DMS79 treated with DMSO at 0.1 percent for 48 hours (cell line): ENCODE results near the gene ENOX1.

Experiments used
- DNase-seq: peaks from one replicate; lab custom pipeline; 2025; lab: John Stamatoyannopoulos, UW

ENOX1 gene

GRCh38 chr13:43785650-43786471 is 911 bp downstream of the ENOX1 start:
- peak; percentile 75 for DNase-seq

DNA sequence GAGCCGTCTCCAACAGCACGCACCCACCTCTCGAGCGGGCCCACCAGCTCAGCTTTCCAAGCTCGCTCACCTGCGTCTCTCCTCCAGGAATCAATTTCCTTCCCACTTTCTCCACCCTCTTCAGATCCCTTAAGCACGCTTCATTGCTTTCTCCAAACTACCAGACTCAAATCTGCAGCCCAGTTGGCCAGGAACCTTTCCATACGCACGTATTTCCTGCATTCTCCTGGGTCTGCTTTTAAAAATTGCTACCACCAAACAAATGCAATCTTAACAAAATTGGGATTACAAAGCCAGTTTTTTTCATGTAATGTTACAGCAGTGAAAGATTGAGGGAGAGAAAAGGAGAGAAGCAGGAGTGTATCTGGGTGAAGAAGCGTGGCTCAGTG is 1.5 kb downstream of the ENOX1 start:
- peak; percentile 72 for DNase-seq

DNA sequence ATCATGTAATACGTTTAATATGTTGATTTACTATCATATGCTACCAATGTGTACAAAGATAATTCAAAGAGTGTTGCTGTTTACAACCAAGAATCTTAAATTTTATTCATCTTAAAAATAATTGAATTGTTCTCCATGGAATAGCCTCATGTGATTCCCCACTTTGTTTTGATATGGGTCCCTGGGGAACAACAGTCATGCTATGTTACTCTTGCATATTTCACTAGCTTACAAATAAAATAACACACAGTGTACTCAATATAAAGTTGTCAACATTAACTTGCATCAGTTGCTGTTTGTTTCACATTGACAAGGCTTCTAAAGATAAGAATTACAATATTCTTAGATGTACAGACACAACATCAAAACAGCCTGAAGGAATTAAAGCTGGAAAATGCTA is 2.3 kb downstream of the ENOX1 start:
- DNase-seq = peak; percentile 42

DNA sequence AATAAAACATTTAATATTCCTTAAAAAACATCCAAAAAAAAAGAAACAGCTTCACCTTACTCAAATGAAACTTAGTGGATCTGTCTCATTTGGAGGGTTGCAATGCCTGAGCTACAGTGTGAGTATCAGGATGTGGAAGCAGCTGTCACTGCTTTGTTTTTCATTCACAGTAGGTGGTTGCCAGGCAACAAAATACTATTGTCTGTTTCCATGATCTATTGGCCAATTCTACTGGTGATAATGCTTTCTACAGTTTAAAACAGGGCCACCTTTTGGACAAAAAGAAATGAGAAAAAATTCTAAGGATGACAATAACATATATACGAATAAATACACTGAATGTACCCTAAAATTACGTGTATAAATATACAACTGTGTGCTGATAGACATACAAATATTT is 3.0 kb downstream of the ENOX1 start:
- DNase-seq = peak; percentile 59

GRCh38 chr13:43782686-43783085 is 4.1 kb downstream of the ENOX1 start:
- DNase-seq = no peak

DNA sequence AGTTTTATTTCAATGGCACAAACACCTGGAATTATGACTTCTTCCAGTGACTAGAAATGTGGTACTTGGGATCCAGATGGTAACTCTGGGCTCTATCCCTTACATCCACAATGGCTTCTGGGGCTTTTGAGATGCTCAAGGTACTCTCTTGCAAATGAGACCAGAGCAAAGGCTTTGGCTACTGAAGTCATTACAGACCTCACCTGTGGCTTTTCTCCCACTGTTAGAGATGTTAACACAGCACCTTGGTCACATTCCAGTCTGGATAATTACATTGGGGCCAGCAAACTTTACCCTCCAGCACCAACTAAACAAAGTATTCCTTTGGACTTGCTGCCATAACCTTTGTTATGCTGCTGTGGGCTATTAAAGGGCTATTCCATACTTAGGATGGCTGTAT is 6.1 kb downstream of the ENOX1 start:
- DNase-seq = no peak

DNA sequence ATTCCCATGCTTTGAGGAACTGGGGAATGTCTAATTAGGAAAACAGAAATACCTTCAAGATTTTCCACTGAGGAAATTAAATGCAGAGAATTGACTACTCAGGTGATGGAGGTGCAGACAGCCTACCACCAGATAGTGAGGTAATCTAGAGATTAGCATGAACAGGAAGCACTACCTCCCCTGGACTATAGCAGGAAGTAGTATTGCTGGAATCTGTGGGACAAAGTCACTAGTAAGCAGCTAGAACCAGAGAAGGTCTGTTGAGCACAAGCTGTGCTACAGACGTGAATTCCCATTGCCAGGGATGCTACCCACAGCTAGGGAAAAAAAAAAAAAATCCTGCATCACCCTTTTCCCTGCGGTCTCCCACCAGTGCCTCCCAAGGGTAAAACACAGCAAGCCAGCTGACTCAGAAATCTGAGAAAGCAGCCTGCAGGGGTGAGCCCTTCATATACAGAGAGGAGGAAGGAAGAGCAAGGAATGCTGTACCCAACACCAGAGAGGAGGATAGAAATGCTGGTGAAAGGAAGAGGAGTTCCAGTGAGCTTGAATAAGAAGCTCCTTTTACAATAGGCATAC is 10.2 kb downstream of the ENOX1 start:
- DNase-seq = no peak

DNA sequence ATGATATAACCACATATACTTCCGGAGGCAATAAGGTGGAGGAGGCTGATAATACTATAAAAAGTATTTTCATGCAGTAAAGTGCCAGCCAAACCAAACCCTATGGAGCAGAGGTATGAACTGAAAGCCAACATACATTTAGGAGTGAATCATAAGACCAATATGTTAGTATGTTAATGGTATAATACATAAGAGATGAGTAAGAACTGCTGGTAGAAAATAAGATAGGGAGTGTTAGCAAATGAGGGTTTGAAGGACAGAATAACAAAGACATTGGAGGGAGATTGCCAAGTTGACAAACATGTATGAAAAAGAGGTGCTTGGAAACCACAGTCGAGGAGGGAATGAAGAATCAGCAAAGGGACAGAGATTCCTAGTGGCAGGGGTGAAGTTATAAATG is 10.8 kb downstream of the ENOX1 start:
- no peak for DNase-seq

DNA sequence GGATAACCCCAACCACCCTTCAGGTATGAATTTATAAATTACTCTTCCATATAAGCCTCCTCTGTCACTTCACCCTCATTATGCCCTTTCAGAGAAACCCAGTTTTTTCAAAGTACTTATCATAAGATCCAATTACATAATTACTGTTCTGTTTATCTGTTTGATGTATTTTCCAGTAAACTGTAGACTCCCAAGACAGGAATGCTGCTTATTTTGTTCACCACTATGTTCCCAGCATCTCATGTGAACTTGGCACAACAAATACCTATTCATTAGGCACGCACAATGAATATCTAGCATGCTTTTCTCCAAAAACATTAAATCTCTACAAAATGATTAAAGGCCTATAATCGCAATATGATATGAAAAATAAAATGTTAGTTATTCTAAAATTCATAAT is 13.2 kb downstream of the ENOX1 start:
- DNase-seq = no peak

DNA sequence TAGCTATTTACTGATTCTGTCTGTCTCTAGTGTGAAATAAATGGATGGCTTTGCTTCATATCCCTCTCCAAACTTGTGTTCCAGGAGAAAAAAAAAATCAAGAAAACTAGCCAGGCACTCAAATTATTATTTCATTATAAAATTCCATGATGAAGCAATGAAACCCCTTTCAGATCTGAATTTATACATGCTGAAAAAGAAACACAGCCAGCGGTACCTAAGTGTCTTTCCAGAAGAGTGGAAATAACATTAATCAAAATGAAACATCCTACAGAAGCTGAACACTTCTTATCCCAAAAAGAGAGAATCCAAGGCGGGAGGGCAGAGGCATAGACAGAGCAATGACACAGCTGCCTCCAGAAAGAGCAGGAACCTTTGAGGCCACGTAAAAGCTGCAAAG is 15.9 kb downstream of the ENOX1 start:
- no peak for DNase-seq

DNA sequence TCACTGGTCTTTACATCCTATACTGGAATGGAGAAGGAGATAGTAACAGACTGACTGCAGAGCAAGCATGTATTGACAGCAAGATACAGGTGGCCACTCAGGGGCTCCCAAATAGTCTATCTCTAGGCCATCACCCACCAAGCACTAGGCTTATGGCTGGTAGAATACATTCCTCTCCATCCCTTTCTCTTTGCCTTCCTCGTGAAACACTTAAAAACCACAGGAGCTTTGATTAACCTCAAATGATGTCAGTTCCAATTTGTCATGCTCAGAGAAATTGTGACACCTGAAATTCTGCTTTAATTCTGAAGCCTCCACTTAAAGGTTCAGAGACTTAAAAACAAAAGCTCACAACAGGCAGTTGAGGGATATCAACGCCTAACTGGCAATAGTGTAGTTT is 17.2 kb downstream of the ENOX1 start:
- DNase-seq = peak; percentile 24

DNA sequence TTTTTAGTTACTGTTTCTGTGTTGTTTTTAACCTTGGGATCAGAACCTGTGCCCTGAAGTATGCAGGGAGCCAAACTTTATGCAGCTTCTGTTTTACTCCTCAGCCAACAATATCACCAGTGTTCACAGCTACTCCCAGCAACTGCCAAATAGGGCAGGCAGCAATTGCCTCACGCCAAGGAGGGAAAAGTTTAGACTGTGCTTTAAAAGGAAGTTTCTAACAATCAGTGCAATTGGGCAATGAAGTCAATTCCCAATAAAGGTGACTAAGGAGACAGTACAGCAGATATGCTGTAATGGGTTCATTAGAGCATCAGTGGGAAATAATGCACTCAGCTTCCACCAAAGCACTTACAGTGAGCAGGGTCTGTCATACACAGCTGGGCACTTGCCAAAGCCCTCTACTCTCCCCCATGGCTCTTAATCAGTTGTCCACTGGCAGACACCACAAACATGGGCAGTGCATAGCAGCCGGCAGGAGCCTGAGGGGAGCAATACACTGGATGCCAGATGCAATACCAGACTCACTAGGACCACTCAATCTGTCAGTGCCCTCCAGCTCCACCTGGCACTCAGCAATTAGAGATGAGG is 19.3 kb downstream of the ENOX1 start:
- DNase-seq = peak; percentile 75

GRCh38 chr13:43766725-43767124 is 20.0 kb downstream of the ENOX1 start:
- peak; percentile 79 for DNase-seq

DNA sequence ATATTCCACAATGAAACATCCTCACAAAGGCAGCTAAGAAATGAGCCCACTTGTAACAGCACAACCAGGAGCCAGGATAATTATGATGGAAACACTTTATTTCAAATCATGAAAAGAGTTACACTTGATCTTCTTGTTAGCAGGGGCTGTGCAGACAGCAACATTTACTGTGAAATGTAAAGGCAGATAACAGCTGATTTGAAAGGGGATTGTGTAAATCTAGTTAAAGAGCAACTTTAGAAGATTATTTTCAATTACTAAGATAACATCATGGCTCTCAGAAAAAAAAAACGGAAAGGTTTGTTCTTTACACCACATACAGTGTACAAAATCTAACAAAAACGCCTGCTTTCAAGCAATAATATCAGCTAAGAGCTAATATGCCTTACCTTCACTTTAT is 22.4 kb downstream of the ENOX1 start:
- no peak for DNase-seq

- DNase-seq = no peak
Measured at GRCh38 chr13:43763143-43763759, 23.5 kb downstream of the ENOX1 start.

DNA sequence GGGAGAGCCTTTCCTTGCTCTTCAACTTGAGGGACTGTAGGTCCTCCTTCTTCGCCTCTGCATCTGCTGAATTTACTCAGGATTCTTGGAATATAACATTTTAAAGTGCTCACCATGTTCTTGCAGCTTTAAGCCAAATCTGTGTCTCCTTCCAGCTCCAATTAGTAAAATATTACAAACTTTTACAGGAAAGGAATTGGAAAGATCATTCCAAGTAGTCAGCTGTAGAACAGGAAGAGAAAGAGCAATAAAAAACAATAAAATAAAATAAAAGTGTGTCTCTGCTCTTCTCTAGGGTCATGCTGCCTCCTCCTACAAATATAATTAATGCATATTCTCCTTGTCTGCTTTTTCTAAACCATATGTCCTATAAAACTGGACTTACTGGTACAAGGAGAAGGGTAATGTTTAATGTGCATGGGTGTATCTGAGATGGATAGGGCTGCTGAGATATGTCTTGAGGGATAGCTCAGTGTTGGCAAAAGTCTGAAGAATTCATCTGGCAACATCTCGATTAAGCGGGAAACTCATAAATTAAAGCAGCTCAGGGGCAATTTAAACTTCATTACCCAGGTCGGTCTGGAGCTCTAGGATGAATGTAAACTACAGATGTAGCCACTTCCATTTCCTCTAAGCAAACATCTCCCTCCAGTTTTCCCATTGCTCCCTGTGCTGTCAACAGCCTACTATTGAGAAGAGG is 25.0 kb downstream of the ENOX1 start:
- DNase-seq = no peak

GRCh38 chr13:43760257-43760656 is 26.5 kb downstream of the ENOX1 start:
- peak; percentile 15 for DNase-seq

DNA sequence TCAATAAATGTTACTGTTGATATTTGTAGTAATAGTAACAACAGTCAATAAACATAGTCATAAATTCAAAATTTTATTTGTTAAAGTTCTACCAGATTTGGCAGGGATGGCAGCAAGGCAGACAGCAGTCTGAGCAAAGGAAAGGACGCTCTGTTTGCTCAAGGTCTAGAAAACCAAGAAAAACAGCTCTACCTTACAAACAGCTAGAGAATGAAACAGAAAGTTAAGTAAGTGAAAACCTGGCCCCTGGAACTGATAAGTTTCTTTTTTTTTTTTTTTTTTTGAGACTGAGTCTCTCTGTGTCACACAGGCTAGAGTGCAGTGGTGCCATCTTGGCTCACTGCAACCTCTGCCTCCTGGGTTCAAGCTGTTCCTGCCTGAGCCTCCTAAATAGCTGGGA is 27.9 kb downstream of the ENOX1 start:
- no peak for DNase-seq

GRCh38 chr13:43757266-43757665 is 29.5 kb downstream of the ENOX1 start:
- DNase-seq = no peak

GRCh38 chr13:43755844-43756243 is 30.9 kb downstream of the ENOX1 start:
- DNase-seq = no peak

GRCh38 chr13:43751624-43752023 is 35.1 kb downstream of the ENOX1 start:
- DNase-seq = no peak

- DNase-seq = no peak
Measured at GRCh38 chr13:43749503-43749902, 37.3 kb downstream of the ENOX1 start.
